C4-2B (cell line): Measurements from ENCODE around the gene IL6ST.

Source experiments
- ZFX ChIP-seq: fragments of 450-650 bp; IDR thresholded peaks from 2 replicates; pipeline ENCODE4 v1.6.1; 2017
- TF ChIP-seq, protein P1 (sequence below): fragments of 450-650 bp; conservative IDR thresholded peaks from 2 replicates; pipeline ENCODE4 v1.5.1; 2017; ENCODE audit warnings: mild to moderate bottlenecking

DNA sequence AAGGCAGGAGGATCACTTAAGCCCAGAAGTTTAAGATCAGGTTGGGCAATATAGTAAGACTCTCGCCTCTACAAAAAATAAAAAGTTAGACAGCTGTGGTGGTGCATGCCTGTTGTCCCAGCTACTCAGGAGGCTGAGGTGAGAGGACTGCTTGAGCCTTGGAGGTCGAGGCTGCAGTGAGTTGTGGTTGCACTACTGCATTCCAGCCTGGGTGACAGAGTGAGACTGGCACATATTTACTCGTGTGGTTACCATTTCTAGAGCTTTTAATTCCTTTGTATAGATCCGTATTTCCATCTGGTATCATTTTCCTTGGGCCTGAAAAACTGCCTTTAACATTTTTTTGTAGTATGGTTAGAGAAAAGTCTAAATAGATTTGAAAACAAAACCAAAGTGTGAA is 7.8 kb downstream of the IL6ST start:
- TF ChIP-seq, protein P1, sequence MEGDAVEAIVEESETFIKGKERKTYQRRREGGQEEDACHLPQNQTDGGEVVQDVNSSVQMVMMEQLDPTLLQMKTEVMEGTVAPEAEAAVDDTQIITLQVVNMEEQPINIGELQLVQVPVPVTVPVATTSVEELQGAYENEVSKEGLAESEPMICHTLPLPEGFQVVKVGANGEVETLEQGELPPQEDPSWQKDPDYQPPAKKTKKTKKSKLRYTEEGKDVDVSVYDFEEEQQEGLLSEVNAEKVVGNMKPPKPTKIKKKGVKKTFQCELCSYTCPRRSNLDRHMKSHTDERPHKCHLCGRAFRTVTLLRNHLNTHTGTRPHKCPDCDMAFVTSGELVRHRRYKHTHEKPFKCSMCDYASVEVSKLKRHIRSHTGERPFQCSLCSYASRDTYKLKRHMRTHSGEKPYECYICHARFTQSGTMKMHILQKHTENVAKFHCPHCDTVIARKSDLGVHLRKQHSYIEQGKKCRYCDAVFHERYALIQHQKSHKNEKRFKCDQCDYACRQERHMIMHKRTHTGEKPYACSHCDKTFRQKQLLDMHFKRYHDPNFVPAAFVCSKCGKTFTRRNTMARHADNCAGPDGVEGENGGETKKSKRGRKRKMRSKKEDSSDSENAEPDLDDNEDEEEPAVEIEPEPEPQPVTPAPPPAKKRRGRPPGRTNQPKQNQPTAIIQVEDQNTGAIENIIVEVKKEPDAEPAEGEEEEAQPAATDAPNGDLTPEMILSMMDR: no peak
- TF ChIP-seq ZFX: no peak
